B cell (primary cell): ENCODE results near the gene IGSF8.

Experiments
- EZH2 ChIP-seq: IDR thresholded peaks from 2 replicates; pipeline ENCODE4 v1.6.1; 2012; ENCODE audit warnings: borderline replicate concordance, low read depth, mild to moderate bottlenecking, moderate library complexity, low read length; ENCODE audit not compliant: insufficient read depth, poor library complexity, severe bottlenecking
- TF ChIP-seq, protein P1 (sequence below): fragments of 200-600 bp; IDR thresholded peaks from one replicate; pipeline ENCODE4 v1.8.0; 2022; ENCODE audit warnings: antibody characterized with exemption, mild to moderate bottlenecking

DNA sequence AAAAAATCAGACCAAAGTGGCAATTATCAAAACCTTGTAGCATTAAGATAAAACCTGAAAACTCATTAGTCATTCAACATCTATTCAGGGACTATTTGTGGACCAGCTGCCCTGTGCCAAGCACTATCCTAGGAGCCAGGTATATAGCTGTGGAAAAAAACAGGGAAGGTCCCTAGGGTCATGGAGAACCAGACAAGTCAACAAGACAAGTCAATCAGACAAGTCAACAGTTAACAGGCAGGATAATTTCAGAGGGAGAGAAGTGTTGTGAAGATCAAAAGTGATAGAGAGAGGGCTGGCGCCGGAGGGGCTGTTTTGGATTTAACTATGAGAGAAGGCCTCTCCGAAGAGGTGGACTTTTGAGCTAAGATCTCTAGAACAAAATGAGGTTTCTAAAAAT lies 49.7 kb upstream of the IGSF8 start:
- TF ChIP-seq, protein P1, sequence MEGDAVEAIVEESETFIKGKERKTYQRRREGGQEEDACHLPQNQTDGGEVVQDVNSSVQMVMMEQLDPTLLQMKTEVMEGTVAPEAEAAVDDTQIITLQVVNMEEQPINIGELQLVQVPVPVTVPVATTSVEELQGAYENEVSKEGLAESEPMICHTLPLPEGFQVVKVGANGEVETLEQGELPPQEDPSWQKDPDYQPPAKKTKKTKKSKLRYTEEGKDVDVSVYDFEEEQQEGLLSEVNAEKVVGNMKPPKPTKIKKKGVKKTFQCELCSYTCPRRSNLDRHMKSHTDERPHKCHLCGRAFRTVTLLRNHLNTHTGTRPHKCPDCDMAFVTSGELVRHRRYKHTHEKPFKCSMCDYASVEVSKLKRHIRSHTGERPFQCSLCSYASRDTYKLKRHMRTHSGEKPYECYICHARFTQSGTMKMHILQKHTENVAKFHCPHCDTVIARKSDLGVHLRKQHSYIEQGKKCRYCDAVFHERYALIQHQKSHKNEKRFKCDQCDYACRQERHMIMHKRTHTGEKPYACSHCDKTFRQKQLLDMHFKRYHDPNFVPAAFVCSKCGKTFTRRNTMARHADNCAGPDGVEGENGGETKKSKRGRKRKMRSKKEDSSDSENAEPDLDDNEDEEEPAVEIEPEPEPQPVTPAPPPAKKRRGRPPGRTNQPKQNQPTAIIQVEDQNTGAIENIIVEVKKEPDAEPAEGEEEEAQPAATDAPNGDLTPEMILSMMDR = no peak
- no peak for TF ChIP-seq EZH2
